HS-27A (cell line): ENCODE data around the gene PRCP.

Source experiments
- DNase-seq: peaks from one replicate; pipeline ENCODE4 v3.0.0-alpha.2; 2012; ENCODE audit warnings: low read depth, missing footprints

The PRCP gene

GRCh38 chr11:82828472-82828871, 71.8 kb downstream of the PRCP start:
- DNase-seq, result no peak

DNA sequence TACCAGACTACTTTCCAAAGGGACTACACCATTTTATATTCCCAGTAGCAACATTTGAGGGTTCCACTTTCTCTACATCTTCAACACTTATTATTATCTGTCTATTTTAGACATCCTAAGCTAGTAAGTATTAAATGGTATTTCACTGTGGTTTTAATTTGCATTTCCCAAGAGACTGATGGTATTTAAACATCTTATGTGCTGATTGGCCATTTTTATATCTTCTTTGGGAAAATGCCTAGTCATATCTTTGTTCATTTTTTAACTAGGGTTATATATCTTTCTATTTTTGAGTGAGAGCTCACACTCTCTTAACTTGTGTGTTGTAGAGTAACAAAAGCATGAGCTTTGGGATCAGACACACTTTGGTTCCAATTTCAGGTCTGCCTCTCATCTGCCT, 73.7 kb downstream of the PRCP start:
- no peak for DNase-seq

GRCh38 chr11:82823647-82824619, 76.3 kb downstream of the PRCP start:
- DNase-seq, result no peak

- DNase-seq, result no peak
These were observed 81.7 kb downstream of the PRCP start for GRCh38 chr11:82818409-82819043.

GRCh38 chr11:82815406-82815805, 84.8 kb downstream of the PRCP start:
- DNase-seq, result no peak

GRCh38 chr11:82814379-82814778, 85.9 kb downstream of the PRCP start:
- DNase-seq, result no peak

- DNase-seq, result no peak
These were observed 88.9 kb downstream of the PRCP start for GRCh38 chr11:82811369-82811768.

- no peak for DNase-seq
These were observed 89.5 kb downstream of the PRCP start for GRCh38 chr11:82810738-82811137.

GRCh38 chr11:82810326-82810725, 89.9 kb downstream of the PRCP start:
- DNase-seq, result no peak

GRCh38 chr11:82807646-82808045, 92.6 kb downstream of the PRCP start:
- no peak for DNase-seq

DNA sequence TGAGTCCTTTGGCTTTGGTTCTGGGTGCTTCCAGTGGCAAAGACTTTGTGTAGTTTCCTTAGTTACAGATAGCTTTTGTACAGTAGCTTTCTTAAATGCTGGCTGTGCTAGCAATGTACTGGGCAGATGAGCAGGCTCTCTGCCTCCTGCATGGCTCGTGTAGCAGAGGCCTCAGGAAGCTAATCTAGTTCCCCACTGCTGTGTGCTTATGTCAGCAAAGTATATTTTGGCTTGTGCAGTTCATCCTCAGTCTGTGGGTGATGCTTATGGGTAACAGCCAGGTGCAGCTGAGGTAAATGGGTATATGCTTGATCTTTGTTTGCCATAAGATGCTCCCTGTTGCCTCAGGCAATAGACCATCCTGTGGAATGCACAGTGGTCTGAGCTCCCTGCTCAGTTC, 97.5 kb downstream of the PRCP start:
- no peak for DNase-seq

DNA sequence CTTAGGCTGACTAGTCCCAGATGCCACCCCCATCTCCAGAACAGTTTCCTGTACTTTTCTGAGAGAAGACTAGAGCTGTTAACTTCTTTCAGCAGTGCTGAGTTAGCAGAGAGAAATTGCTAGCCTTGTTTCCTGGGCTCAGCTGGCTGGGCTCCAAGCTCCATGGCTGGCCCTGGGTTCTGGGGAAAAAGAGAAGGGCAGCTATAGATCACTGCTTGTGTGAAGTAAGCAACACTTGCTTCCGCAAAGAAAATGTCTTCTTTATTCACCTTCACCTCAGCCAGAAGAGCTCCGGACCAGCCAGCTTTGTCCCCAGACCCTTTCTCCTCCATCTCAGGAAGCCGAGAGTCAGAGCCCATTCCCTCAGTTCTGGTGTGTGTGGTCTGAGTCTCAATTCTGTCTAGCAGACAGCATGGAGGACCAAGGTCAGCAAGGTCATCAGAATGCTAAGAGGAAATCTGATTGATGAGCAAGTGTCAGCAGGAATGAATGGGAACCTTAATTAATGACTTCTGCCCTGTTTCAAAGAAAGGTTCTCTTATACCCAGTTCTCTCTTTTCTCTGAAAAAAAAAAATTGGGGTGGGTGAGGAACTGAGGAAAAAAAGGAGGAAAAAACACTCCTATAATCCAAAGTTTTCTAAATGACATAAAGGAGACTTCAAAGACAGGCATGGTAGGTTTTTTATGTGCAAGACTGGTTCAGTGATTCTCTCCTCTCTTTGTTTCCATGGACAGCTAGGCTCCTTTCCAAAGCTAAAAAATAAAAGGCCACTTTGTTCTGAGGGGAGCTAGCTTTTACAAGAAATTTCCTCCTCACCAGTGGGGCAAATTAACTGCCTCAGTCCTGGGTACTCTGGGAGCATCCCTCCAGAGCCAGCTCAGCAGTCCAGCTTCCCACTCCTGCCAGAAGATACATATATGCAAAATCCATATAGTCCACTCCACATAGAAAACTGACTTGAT, 103.0 kb downstream of the PRCP start:
- DNase-seq, result no peak

- DNase-seq, result no peak
These were observed 105.7 kb downstream of the PRCP start for GRCh38 chr11:82794490-82794889.

GRCh38 chr11:82792822-82793569, 107.2 kb downstream of the PRCP start:
- DNase-seq, result no peak

DNA sequence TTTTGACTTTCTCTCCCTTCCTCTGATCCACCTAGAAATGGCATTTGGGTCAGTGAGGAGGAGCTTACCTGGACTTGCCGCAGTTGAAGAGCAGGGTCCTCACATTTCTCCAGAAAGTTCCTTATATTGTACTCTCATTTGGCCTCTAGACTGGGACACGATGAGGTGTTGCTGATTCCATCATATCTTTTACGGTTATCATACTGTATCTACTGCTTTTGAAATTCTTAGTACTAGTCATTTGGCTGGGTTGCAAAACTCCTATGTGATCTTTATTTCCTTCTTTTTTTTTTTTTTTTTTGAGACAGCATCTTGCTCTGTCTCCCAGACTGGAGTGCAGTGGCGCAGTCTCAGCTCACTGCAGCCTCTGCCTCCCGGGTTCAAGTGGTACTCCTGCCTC, 107.9 kb downstream of the PRCP start:
- no peak for DNase-seq

DNA sequence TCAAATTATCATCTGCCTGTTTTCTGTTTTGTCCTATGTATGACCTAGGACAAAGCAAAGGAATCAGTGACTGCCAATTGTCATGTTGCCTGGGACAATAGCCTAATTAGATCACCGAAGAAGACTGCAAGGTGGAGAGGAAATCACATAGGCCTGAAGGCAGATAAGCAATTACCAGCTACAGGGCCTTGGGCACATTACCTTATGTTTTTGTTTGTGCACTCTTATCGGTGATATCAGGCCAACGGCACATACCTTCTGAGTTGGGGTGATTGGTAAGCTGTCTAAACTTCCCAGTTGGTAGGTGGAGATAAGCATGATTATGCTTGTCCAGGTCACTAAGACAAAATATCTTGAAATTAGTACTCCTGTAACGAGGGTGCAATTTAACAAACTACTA, 108.5 kb downstream of the PRCP start:
- no peak for DNase-seq

- DNase-seq, result no peak
These were observed 109.3 kb downstream of the PRCP start for GRCh38 chr11:82790723-82791484.

- DNase-seq, result no peak
These were observed 112.2 kb downstream of the PRCP start for GRCh38 chr11:82787981-82788380.

DNA sequence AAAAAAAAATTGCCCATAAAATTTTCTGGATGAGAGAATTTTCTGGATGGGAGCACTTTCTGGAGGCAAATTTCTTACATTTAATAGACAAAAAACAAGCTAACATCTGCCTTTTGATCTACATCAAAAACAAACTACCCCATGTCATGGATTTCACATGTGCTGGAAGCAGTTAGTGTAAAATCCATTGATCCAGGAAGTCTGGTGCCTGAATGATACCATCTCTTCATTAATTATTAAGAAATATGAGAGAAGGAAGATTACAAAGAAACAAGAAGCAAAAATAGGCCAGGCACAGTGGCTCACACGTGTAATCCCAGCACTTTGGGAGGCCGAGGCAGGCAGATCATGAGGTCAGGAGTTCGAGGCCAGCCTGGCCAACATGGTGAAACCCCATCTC, 113.4 kb downstream of the PRCP start:
- no peak for DNase-seq

GRCh38 chr11:82786001-82786400, 114.2 kb downstream of the PRCP start:
- DNase-seq, result no peak
